Activated CD8-positive, alpha-beta memory T cell treated with anti-CD3 and anti-CD28 coated beads for 36 hours (primary cell): ENCODE data around the gene ZDHHC24. TPM values are rescaled to one million over a fixed set of nuclear protein-coding genes. Genes with fewer than 3 reads are reported as not detected.

ENCODE experiments used
- CTCF ChIA-PET: fragments of 350-600 bp; sonication (Branson Sonifier 250); formaldehyde crosslinking; loops from one replicate; lab custom pipeline; 2021; ENCODE audit warnings: antibody characterized with exemption; lab: Charles Lee
- POLR2A ChIA-PET: fragments of 350-600 bp; sonication (Branson Sonifier 250); formaldehyde crosslinking; loops from one replicate; lab custom pipeline; 2021; ENCODE audit warnings: antibody characterized with exemption; lab: Charles Lee
- total RNA-seq, 2 experiments: library from RNA; stranded (reverse); gene quantifications; one replicate each; pipeline ENCODE4 v1.2.3, GENCODE V29; 2021

Gene ZDHHC24
- total RNA-seq, 2 experiments from 2014 or later, result 14.4 to 15.3 TPM

GRCh38 chr11:66471142-66471541 lies 74.7 kb downstream of the ZDHHC24 start:
- ChIA-PET CTCF (interaction anchor here (1.0 to 1.2 kb wide), 2 partner anchors 9 to 63 kb away, joined by 3 read pairs; partner anchors contain the start of gene DPP3), POLR2A (no interaction called here)

Other genes starting within 250 kb of the ZDHHC24 start
- gene CD248, start 229.0 kb downstream of the ZDHHC24 start, total RNA-seq, result 1 to 10 TPM; 5.2 to 5.6 TPM
- gene RIN1, start 209.6 kb downstream of the ZDHHC24 start, total RNA-seq, result under 1 TPM; 0.53 to 0.75 TPM
- 10 to 100 TPM; 57.1 to 59.3 TPM for gene BRMS1, start 200.9 kb downstream of the ZDHHC24 start, total RNA-seq
- gene B4GAT1, start 198.4 kb downstream of the ZDHHC24 start, total RNA-seq, result 10 to 100 TPM; 11.7 to 13.4 TPM
- 10 to 100 TPM; 12.1 to 13.0 TPM for gene SLC29A2, start 174.3 kb downstream of the ZDHHC24 start, total RNA-seq
- not detected for gene NPAS4, start 125.0 kb downstream of the ZDHHC24 start, total RNA-seq
- 100 to 1,000 TPM; 154 to 157 TPM for gene MRPL11, start 107.2 kb downstream of the ZDHHC24 start, total RNA-seq
- gene PELI3, start 79.1 kb downstream of the ZDHHC24 start, total RNA-seq, result 1 to 10 TPM; 7.9 to 8.2 TPM
- gene DPP3, start 65.6 kb downstream of the ZDHHC24 start, total RNA-seq, result 10 to 100 TPM; 68.6 to 72.3 TPM
- gene BBS1, start 35.4 kb downstream of the ZDHHC24 start, total RNA-seq, result 10 to 100 TPM; 17.8 to 19.3 TPM
- under 1 TPM; 0.08 to 0.23 TPM for gene ACTN3, start 855 bp upstream of the ZDHHC24 start, total RNA-seq
- gene CTSF, start 22.6 kb upstream of the ZDHHC24 start, total RNA-seq, result 1 to 10 TPM; 3.2 to 3.3 TPM
- gene CCDC87, start 47.0 kb upstream of the ZDHHC24 start, total RNA-seq, result under 1 TPM; 0.13 to 0.21 TPM
- 10 to 100 TPM; 24.6 to 25.4 TPM for gene CCS, start 47.1 kb upstream of the ZDHHC24 start, total RNA-seq
- gene RBM14, start 70.6 kb upstream of the ZDHHC24 start, total RNA-seq, result 100 to 1,000 TPM; 155 to 158 TPM
- 100 to 1,000 TPM; 112 to 119 TPM for gene RBM4, start 92.7 kb upstream of the ZDHHC24 start, total RNA-seq
- gene RBM4B, start 131.8 kb upstream of the ZDHHC24 start, total RNA-seq, result 10 to 100 TPM; 17.2 to 18.1 TPM
- gene SPTBN2, start 183.2 kb upstream of the ZDHHC24 start, total RNA-seq, result under 1 TPM; 0.59 to 0.96 TPM